GM12878 (cell line): ENCODE data around the gene TCF25.

ENCODE experiments used
- BRCA1 ChIP-seq: IDR thresholded peaks from 2 replicates; pipeline ENCODE4 v1.6.1; 2011; ENCODE audit warnings: low read depth, low read length, improper control_type of control experiment
- KAT2A ChIP-seq: conservative IDR thresholded peaks from 2 replicates; pipeline ENCODE4 v1.6.1; 2011; ENCODE audit warnings: low read depth, low read length; ENCODE audit not compliant: control insufficient read depth
- POLR2AphosphoS5 ChIP-seq: IDR thresholded peaks from 2 replicates; pipeline ENCODE4 v1.6.1; 2011; ENCODE audit warnings: mild to moderate bottlenecking, low read length, inconsistent platforms
- RAD21 ChIP-seq: IDR thresholded peaks from 2 replicates; pipeline ENCODE4 v1.6.1; 2011; ENCODE audit warnings: mild to moderate bottlenecking, low read depth, low read length, moderate library complexity; ENCODE audit not compliant: insufficient read depth
- RFX5 ChIP-seq: IDR thresholded peaks from 2 replicates; pipeline ENCODE4 v1.6.1; 2011; ENCODE audit warnings: low read depth, low read length, improper control_type of control experiment
- TF ChIP-seq, protein P1 (sequence below): IDR thresholded peaks from 2 replicates; pipeline ENCODE4 v1.6.1; 2011; ENCODE audit warnings: mild to moderate bottlenecking, low read depth, low read length, moderate library complexity; ENCODE audit not compliant: insufficient replicate concordance
- TF ChIP-seq, protein P2 (sequence below): fragments of 450-650 bp; formaldehyde crosslinking; IDR thresholded peaks from 2 replicates; pipeline ENCODE4 v1.4.0; 2022; ENCODE audit warnings: mild to moderate bottlenecking, moderate library complexity
- TF ChIP-seq, protein P3 (sequence below): IDR thresholded peaks from 2 replicates; pipeline ENCODE4 v1.6.1; 2012; ENCODE audit warnings: low read depth, low read length, improper control_type of control experiment
- TF ChIP-seq, protein P4 (sequence below), 3 experiments: IDR thresholded peaks in 2 of 3; conservative IDR thresholded peaks in 1 of 3; 2 replicates each; pipeline ENCODE4 v1.5.1; 2011; ENCODE audit warnings: low read depth in 3 of 3, low read length in 3 of 3, mild to moderate bottlenecking in 3 of 3, control low read depth in 2 of 3, moderate library complexity in 2 of 3, inconsistent platforms in 1 of 3, mixed read lengths in 1 of 3; ENCODE audit not compliant: control insufficient read depth in 2 of 3, insufficient read depth in 1 of 3; ENCODE audit errors: extremely low read depth in 1 of 3

DNA sequence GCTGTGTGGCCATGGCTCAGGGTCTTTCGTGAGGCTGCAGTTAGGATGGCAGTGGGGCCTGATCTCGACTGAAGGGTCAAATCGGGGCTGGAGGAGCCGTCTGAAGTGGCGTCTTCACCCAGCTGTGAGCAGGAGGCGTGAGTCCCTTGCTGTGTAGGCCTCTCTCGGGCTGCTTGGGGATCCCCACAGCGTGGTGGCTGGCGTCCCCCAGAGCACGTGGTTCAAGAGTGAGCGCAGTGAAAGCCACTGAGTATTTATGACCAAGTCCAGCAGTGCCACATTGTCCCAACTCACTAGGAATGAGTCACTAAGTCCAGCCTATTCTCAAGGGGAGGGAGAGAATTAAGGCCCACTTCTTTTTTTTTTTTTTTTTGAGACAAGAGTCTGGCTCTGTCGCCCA is 11.7 kb upstream of the TCF25 start:
- TF ChIP-seq KAT2A (no peak), BRCA1 (no peak), RFX5 (no peak), RAD21 (no peak), POLR2AphosphoS5 (no peak)
- TF ChIP-seq, protein P1, sequence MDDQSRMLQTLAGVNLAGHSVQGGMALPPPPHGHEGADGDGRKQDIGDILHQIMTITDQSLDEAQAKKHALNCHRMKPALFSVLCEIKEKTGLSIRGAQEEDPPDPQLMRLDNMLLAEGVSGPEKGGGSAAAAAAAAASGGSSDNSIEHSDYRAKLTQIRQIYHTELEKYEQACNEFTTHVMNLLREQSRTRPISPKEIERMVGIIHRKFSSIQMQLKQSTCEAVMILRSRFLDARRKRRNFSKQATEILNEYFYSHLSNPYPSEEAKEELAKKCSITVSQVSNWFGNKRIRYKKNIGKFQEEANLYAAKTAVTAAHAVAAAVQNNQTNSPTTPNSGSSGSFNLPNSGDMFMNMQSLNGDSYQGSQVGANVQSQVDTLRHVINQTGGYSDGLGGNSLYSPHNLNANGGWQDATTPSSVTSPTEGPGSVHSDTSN, result no peak
- TF ChIP-seq, protein P2, sequence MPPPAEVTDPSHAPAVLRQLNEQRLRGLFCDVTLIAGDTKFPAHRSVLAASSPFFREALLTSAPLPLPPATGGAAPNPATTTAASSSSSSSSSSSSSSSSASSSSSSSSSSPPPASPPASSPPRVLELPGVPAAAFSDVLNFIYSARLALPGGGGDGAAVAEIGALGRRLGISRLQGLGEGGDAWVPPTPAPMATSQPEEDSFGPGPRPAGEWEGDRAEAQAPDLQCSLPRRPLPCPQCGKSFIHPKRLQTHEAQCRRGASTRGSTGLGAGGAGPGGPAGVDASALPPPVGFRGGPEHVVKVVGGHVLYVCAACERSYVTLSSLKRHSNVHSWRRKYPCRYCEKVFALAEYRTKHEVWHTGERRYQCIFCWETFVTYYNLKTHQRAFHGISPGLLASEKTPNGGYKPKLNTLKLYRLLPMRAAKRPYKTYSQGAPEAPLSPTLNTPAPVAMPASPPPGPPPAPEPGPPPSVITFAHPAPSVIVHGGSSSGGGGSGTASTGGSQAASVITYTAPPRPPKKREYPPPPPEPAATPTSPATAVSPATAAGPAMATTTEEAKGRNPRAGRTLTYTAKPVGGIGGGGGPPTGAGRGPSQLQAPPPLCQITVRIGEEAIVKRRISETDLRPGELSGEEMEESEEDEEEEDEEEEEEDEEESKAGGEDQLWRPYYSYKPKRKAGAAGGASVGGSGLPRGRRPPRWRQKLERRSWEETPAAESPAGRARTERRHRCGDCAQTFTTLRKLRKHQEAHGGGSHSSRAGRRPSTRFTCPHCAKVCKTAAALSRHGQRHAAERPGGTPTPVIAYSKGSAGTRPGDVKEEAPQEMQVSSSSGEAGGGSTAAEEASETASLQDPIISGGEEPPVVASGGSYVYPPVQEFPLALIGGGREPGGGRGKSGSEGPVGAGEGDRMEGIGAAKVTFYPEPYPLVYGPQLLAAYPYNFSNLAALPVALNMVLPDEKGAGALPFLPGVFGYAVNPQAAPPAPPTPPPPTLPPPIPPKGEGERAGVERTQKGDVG (CRISPR knock-in tag), result no peak
- TF ChIP-seq, protein P3, sequence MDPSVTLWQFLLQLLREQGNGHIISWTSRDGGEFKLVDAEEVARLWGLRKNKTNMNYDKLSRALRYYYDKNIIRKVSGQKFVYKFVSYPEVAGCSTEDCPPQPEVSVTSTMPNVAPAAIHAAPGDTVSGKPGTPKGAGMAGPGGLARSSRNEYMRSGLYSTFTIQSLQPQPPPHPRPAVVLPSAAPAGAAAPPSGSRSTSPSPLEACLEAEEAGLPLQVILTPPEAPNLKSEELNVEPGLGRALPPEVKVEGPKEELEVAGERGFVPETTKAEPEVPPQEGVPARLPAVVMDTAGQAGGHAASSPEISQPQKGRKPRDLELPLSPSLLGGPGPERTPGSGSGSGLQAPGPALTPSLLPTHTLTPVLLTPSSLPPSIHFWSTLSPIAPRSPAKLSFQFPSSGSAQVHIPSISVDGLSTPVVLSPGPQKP, result no peak
- TF ChIP-seq, protein P4, sequence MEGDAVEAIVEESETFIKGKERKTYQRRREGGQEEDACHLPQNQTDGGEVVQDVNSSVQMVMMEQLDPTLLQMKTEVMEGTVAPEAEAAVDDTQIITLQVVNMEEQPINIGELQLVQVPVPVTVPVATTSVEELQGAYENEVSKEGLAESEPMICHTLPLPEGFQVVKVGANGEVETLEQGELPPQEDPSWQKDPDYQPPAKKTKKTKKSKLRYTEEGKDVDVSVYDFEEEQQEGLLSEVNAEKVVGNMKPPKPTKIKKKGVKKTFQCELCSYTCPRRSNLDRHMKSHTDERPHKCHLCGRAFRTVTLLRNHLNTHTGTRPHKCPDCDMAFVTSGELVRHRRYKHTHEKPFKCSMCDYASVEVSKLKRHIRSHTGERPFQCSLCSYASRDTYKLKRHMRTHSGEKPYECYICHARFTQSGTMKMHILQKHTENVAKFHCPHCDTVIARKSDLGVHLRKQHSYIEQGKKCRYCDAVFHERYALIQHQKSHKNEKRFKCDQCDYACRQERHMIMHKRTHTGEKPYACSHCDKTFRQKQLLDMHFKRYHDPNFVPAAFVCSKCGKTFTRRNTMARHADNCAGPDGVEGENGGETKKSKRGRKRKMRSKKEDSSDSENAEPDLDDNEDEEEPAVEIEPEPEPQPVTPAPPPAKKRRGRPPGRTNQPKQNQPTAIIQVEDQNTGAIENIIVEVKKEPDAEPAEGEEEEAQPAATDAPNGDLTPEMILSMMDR (IDR thresholded peaks at IDR 0.05 in 2 of 3, conservative IDR thresholded peaks at IDR 0.05 in 1 of 3; ENCODE audit: control insufficient read depth in 2 of 3, extremely low read depth in 1 of 3, insufficient read depth in 1 of 3, low read depth in 3 of 3, low read length in 3 of 3), result no peak
